HG03280 (cell line): Measurements from ENCODE around the gene LTA4H.

Experiments
- ATAC-seq: cut with Tn5 transposase; IDR thresholded peaks from one replicate; pipeline ENCODE4 v1.9.1; 2021; ENCODE audit warnings: mild to moderate bottlenecking, moderate library complexity; ENCODE audit not compliant: unreplicated experiment

LTA4H gene

DNA sequence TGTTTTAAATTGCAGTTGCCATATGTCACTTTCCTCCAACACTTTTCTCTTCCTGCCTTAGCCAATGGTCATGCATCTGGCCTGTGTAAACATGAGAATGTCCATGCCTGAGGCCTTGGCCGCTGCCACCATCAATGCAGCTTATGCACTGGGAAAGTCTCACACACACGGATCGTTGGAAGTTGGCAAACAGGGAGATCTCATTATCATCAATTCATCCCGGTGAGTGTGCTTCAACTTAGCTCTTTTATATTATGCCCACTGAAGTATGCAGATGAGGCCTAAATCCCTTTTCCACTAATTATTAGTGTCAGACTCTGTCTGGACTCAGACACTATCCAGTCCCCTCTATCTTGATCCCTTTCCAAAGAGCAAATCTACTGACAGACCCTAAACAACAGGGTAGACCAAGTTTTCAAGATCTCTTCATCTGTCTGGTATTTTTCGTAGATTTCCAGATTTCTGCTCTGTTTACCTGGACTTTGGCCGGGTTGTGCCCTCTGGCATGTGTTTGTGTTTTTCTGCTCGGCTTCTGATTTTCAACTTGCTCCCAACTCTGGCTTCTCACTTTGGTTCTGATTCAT is 69.0 kb downstream of the LTA4H start:
- no peak for ATAC-seq

DNA sequence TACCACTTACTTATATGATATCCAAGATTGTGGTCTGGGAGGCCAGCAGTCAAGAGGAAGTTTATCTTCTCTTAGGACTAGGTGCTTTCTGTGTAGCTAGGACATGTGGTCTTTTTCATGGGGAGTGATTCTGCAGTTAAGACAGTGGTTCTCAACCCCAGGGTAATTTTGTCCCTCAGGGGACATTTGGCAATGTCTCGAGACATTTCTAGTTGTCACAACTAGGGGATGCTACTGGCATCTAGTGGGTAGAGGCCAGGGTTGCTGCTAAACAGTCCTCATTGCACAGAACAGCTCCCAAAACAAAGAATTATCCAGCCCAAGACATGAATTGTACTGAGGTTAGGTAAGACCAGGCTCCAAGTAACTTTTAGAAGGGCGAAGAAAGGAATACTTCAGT is 72.3 kb downstream of the LTA4H start:
- no peak for ATAC-seq

GRCh38 chr12:95962222-95962621 is 73.2 kb downstream of the LTA4H start:
- no peak for ATAC-seq

- no peak for ATAC-seq
Observed at GRCh38 chr12:95960241-95960640, 75.1 kb downstream of the LTA4H start.

- ATAC-seq: no peak
Observed at GRCh38 chr12:95959107-95959506, 76.3 kb downstream of the LTA4H start.

DNA sequence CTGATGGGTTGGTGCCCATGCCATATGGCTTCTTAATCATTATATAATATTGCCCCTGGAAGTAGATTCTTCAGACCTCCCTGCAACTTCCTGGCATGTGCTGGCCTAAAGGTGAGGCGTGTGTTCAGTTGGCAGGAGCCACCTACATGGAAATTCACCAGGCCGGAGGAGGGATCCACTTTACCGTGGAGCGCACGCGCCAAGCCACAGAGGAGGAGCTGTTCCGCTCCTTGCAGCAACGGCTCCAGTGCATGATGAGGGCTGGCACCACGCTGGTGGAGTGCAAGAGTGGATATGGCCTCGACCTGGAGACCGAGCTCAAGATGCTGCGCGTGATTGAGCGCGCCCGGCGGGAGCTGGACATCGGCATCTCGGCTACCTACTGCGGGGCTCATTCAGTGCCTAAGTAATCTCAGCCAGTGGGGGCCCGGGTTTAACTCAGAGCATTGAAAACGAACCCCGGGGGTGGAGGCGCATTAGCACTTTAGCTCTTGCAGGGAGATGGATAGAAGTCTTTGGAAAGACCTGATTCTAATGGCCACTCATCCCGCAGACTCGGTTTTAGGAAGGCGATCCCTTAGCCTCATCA is 78.7 kb downstream of the LTA4H start:
- no peak for ATAC-seq

- ATAC-seq: no peak
Observed at GRCh38 chr12:95955549-95956159, 79.7 kb downstream of the LTA4H start.

GRCh38 chr12:95953000-95953399 is 82.4 kb downstream of the LTA4H start:
- no peak for ATAC-seq

DNA sequence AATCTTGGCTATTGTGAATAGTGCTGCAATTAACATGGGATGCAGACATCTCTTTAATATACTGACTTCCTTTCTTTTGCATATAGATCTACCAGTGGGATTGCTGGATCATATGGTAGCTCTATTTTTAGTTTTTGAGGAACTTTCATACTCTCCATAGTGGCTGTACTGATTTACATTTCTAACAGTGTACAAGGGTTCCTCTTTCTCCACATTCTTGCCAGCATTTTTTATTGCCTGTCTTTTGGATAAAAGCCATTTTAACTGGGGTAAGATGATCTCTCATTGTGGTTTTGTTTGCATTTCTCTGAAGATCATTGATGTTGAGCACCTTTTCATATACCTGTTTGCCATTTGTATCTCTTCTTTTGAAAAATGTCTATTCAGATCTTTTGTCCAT is 83.9 kb downstream of the LTA4H start:
- no peak for ATAC-seq
